Immature natural killer cell (primary cell): Measurements from ENCODE around the gene VWA8. TPM values are rescaled to one million over a fixed set of nuclear protein-coding genes. Genes with fewer than 3 reads are reported as not detected.
A peak's percentile ranks its signal among the peaks of the same experiment; 100 is the strongest.
"Not testable (repeated sequence)": the region's sequence is repeated elsewhere in the genome, so short reads cannot be mapped to it uniquely, and the experiment has no call there.

Source experiments
- DNase-seq, 3 donors: peaks; one replicate each; pipeline ENCODE4 v3.0.0; 2022; ENCODE audit warnings: mixed read lengths in 1 of 3
- H3K27ac Mint-ChIP-seq, 6 donors: one replicate each; pipeline ENCODE4 v1.8.0; 2020; ENCODE audit warnings: mixed read lengths in 6 of 6, mild to moderate bottlenecking in 5 of 6, inconsistent platforms in 4 of 6, moderate library complexity in 3 of 6
- H3K27me3 Mint-ChIP-seq, 3 donors: one replicate each; pipeline ENCODE4 v1.8.0; 2020 to 2021; ENCODE audit warnings: low read depth in 3 of 3, mild to moderate bottlenecking in 3 of 3, mixed read lengths in 3 of 3, moderate library complexity in 3 of 3, inconsistent platforms in 1 of 3
- H3K36me3 Mint-ChIP-seq, 3 donors: one replicate each; pipeline ENCODE4 v1.8.0; 2020; ENCODE audit warnings: mixed read lengths in 3 of 3, inconsistent platforms in 2 of 3, mild to moderate bottlenecking in 2 of 3
- H3K4me1 Mint-ChIP-seq, 2 donors: one replicate each; pipeline ENCODE4 v1.8.0; 2020; ENCODE audit warnings: inconsistent platforms in 2 of 2, mild to moderate bottlenecking in 2 of 2, mixed read lengths in 2 of 2, moderate library complexity in 1 of 2
- H3K4me3 Mint-ChIP-seq, 5 donors: one replicate each; pipeline ENCODE4 v1.8.0; 2020; ENCODE audit warnings: mild to moderate bottlenecking in 5 of 5, mixed read lengths in 5 of 5, inconsistent platforms in 3 of 5, moderate library complexity in 3 of 5
- H3K9me3 Mint-ChIP-seq, 6 donors: one replicate each; pipeline ENCODE4 v1.8.0; 2020; ENCODE audit warnings: mild to moderate bottlenecking in 6 of 6, mixed read lengths in 6 of 6, inconsistent platforms in 4 of 6, moderate library complexity in 3 of 6
- polyA plus RNA-seq, 3 donors: library from polyadenylated mRNA; unstranded; fragments of 300-500 nt; fragmentation: Illumina TruSeq; gene quantifications; one replicate each; pipeline ENCODE4 v1.2.3, GENCODE V29; 2021

VWA8 gene
- polyA plus RNA-seq, 3 donors from 2014 or later, result 3.0 to 4.9 (median 3.2) TPM

DNA sequence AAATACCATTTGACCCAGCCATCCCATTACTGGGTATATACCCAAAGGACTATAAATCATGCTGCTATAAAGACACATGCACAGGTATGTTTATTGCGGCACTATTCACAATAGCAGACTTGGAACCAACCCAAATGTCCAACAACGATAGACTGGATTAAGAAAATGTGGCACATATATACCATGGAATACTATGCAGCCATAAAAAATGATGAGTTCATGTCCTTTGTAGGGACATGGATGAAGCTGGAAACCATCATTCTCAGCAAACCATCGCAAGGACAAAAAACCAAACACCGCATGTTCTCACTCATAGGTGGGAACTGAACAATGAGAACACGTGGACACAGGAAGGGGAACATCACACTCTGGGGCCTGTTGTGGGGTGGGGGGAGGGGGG is 323.9 kb downstream of the VWA8 start:
- H3K4me3 Mint-ChIP-seq, H3K4me1 Mint-ChIP-seq, H3K27me3 Mint-ChIP-seq, H3K36me3 Mint-ChIP-seq, H3K27ac Mint-ChIP-seq, DNase-seq, H3K9me3 Mint-ChIP-seq: not testable (repeated sequence)

GRCh38 chr13:41636590-41636989 is 324.3 kb downstream of the VWA8 start:
- H3K9me3 Mint-ChIP-seq, H3K27me3 Mint-ChIP-seq, H3K4me1 Mint-ChIP-seq, H3K36me3 Mint-ChIP-seq, H3K4me3 Mint-ChIP-seq, H3K27ac Mint-ChIP-seq, DNase-seq: not testable (repeated sequence)

- Mint-ChIP-seq H3K36me3 (peaks cover 7 to 8% (median 8%) of the 10 kb centered on the region in 3 donors), H3K4me1 (no peaks in the 10 kb centered on the region), H3K9me3 (peaks cover 0 to 1% (median 0%) of the 10 kb centered on the region in 6 donors), H3K4me3 (no peak overlapping the region), H3K27ac (no peak overlapping the region), H3K27me3 (no peaks in the 10 kb centered on the region)
- no peak for DNase-seq
These were observed 326.5 kb downstream of the VWA8 start for GRCh38 chr13:41634407-41634806.

DNA sequence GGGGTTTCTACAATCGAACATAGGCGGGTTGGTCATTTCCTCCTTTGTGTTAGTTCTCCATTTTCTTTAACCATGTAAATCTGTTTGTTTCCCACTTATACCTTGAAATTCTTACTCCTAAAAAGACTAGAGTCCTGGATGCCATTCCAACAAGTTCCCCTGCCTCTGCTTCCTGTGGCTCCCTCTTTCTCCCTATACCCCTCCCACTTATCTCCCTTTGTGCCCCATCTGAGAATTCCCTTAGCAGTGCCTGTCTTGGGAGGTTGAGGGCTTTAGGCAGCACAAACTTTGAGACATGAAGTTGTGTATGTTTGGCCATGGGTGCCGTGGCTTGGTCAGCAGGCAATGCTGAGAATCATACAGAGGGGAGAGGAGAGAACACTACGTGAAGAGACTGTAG is 327.1 kb downstream of the VWA8 start:
- no peak for DNase-seq
- Mint-ChIP-seq H3K27ac (peak overlapping the region in 1 of 6 donors; percentile 0), H3K9me3 (peaks cover 0 to 1% (median 0%) of the 10 kb centered on the region in 6 donors), H3K4me1 (no peaks in the 10 kb centered on the region), H3K36me3 (peaks cover 3 to 7% (median 7%) of the 10 kb centered on the region in 3 donors), H3K4me3 (no peak overlapping the region), H3K27me3 (no peaks in the 10 kb centered on the region)

- H3K9me3 Mint-ChIP-seq, result no peaks in the 10 kb centered on the region
- H3K4me3 Mint-ChIP-seq, result no peak overlapping the region
- no peaks in the 10 kb centered on the region for H3K36me3 Mint-ChIP-seq
- no peaks in the 10 kb centered on the region for H3K4me1 Mint-ChIP-seq
- DNase-seq, result no peak
- H3K27ac Mint-ChIP-seq, result no peak overlapping the region
- H3K27me3 Mint-ChIP-seq, result no peaks in the 10 kb centered on the region
These were observed 329.5 kb downstream of the VWA8 start for GRCh38 chr13:41631296-41631965.

DNA sequence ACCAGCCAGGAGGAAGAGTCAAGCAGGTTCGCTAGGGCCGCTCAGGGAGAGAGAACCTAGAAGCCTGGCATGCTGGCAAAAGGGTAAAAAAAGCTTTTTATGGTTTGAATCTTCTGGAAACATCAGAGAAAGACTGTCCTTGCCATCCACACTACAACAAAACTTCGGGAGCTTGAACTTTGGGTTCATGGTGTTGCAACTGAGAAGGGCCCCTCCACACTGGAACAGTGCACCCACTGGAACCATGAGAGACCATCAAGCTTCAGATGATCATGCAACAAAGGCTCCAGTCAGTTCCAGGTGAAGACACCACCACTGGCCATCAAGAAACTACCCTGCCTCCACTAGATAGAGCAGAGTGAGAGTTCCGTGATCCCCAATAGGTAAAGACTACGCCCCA is 333.5 kb downstream of the VWA8 start:
- H3K27ac Mint-ChIP-seq, result no peak overlapping the region
- H3K9me3 Mint-ChIP-seq, result peaks cover 0 to 3% (median 0%) of the 10 kb centered on the region in 6 donors
- no peaks in the 10 kb centered on the region for H3K4me1 Mint-ChIP-seq
- no peak for DNase-seq
- no peak overlapping the region for H3K4me3 Mint-ChIP-seq
- peaks cover 5 to 7% (median 7%) of the 10 kb centered on the region in 3 donors for H3K36me3 Mint-ChIP-seq
- H3K27me3 Mint-ChIP-seq, result peaks cover 0 to 2% (median 0%) of the 10 kb centered on the region in 3 donors

DNA sequence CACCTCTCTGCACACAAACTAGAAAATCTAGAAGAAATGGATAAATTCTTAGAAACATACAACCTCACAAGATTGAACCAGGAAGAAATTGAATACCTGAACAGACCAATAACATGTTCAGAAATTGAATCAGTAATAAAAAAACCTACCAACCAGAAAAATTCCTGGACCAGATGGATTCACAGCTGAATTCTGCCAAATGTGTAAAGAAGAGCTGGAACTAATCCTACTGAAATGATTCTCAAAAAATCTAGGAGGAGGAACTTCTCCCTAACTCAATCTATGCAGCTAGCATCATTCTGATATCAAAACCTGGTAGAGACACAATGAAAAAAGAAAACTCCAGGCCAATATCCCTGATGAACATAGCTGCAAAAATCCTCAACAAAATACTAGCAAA is 336.9 kb downstream of the VWA8 start:
- DNase-seq, result no peak
- Mint-ChIP-seq H3K36me3 (peaks cover 9 to 20% (median 10%) of the 10 kb centered on the region in 3 donors), H3K27ac (no peak overlapping the region)

DNA sequence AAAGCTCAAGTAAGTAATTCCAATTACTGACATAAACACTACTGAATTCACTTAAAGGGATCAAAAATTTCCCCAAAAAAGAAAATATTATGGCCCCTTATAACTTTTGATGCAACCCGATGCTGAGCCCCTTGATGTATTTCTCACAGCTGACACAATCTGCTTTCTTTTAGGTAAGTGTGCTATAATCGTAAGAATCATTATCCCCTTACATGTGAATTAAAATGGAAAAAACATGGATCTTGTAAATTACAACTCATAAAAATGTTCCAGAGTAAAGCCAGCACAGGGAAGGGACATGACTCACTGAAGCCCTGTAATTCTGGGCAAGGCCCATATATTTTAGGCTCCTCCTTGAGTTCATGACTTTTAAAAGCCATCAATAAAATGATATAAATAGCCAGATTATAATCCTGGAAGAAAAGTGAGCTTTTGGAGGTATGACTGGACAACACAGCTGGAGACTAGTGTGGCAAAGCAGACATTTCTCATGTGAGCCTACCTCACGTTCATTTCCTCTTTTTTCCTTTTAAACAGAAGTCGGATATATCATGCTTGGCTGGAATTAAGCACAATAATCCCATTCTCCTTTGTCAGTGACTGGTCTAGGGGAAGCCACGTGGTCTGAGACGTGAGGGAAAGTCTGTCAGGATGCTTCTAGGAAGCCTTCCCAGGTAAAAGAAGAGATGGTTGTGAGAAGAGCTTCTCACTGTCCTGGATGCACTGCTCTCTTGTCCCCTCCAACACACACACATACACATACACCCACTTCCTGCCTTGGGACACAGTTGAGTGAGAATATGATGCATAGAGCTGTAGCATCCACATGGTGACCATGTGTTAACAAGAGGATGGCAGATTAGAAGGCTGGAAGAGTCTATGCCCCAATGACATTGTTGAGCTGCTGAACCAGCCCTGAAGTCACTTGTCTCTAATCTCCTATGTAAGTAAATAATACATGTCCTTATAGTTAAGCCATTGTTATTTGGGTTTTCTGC is 338.2 kb downstream of the VWA8 start:
- no peak overlapping the region for H3K4me3 Mint-ChIP-seq
- H3K4me1 Mint-ChIP-seq, result no peaks in the 10 kb centered on the region
- H3K27ac Mint-ChIP-seq, result no peak overlapping the region
- no peak for DNase-seq
- peaks cover 0 to 3% (median 0%) of the 10 kb centered on the region in 6 donors for H3K9me3 Mint-ChIP-seq
- peaks cover 0 to 2% (median 0%) of the 10 kb centered on the region in 3 donors for H3K27me3 Mint-ChIP-seq
- H3K36me3 Mint-ChIP-seq, result peaks cover 9 to 20% (median 11%) of the 10 kb centered on the region in 3 donors

More for the DNA sequence above, 336.9 kb downstream of the VWA8 start:
- peaks cover 0 to 2% (median 0%) of the 10 kb centered on the region in 3 donors for H3K27me3 Mint-ChIP-seq
- H3K4me1 Mint-ChIP-seq, result no peaks in the 10 kb centered on the region
- peaks cover 0 to 3% (median 0%) of the 10 kb centered on the region in 6 donors for H3K9me3 Mint-ChIP-seq
- no peak overlapping the region for H3K4me3 Mint-ChIP-seq

DNA sequence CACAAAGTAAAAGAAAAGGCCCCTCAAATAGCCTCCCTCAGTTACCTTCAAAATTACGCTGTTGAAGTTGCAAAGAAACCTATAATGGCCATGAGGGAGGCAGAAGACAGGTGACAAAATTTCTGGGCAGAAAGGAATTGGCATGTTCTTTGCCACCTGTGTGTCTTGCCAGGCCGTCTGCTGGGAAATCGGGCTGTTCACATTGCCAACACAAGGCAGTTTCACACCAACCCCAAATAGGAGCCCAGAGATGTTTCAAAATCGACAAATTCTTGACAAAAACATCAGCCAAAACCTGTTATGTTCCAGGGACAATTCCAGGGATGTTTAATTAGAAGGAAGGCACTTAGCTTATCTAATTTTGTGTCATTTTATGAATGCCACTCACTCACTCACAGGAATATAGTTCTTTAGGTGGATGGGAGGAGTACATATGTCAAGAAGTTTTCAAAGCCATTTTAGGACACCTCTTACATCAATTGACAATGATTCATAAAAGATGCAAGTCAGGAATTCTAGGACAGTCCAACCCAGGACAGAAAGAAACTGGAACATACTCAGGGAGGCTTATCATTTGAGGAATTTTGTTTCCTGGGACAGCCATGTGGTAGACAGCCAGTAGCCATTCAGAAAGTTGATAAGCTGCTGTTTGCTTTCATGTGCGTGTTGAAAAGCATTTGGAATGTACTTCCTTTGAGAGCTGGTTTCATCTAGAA is 339.0 kb downstream of the VWA8 start:
- H3K27me3 Mint-ChIP-seq, result peaks cover 0 to 2% (median 0%) of the 10 kb centered on the region in 3 donors
- no peak overlapping the region for H3K4me3 Mint-ChIP-seq
- no peak for DNase-seq
- H3K27ac Mint-ChIP-seq, result no peak overlapping the region
- H3K36me3 Mint-ChIP-seq, result peaks cover 9 to 20% (median 14%) of the 10 kb centered on the region in 3 donors
- no peaks in the 10 kb centered on the region for H3K4me1 Mint-ChIP-seq
- peaks cover 0 to 3% (median 0%) of the 10 kb centered on the region in 6 donors for H3K9me3 Mint-ChIP-seq

DNA sequence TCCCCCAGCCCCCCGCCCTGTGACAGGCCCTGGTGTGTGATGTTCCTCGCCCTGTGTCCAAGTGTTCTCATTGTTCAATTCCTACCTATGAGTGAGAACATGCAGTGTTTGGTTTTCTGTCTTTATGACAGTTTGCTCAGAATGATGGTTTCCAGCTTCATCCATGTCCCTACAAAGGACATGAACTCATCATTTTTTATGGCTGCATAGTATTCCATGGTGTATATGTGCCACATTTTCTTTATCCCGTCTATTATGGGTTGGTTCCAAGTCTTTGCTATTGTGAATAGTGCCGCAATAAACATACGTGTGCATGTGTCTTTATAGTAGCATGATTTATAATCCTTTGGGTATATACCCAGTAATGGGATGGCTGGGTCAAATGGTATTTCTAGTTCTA is 343.3 kb downstream of the VWA8 start:
- H3K27me3 Mint-ChIP-seq, DNase-seq, H3K27ac Mint-ChIP-seq, H3K4me1 Mint-ChIP-seq, H3K4me3 Mint-ChIP-seq, H3K9me3 Mint-ChIP-seq: not testable (repeated sequence)
- peaks cover 13 to 27% (median 20%) of the 10 kb centered on the region in 3 donors for H3K36me3 Mint-ChIP-seq

- Mint-ChIP-seq H3K4me1 (no peaks in the 10 kb centered on the region), H3K9me3 (no peaks in the 10 kb centered on the region), H3K36me3 (peaks cover 11 to 29% (median 18%) of the 10 kb centered on the region in 3 donors), H3K27ac (no peak overlapping the region), H3K4me3 (no peak overlapping the region), H3K27me3 (no peaks in the 10 kb centered on the region)
- DNase-seq, result no peak
These were observed 344.8 kb downstream of the VWA8 start for GRCh38 chr13:41616151-41616550.

DNA sequence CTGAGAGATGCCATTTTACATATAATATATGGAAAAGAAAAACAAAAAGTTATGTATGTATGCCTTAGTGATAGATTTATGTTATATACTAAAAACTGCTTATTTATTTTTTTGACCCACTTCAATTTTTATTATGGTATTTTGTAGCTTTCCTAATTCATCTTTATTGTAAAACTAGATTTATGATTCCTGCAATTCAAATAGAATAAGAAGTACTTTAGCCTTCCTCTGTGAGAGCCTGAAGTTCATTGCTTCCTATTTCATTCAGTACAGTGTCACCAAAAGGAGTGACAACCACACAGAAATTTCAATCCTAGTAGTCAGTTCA is 345.4 kb downstream of the VWA8 start:
- Mint-ChIP-seq H3K27me3 (no peaks in the 10 kb centered on the region), H3K4me1 (no peaks in the 10 kb centered on the region), H3K4me3 (no peak overlapping the region), H3K27ac (peak overlapping the region in 1 of 6 donors; percentile 7), H3K36me3 (peaks cover 18 to 36% (median 24%) of the 10 kb centered on the region in 3 donors), H3K9me3 (no peaks in the 10 kb centered on the region)
- DNase-seq, result no peak

- H3K27ac Mint-ChIP-seq, result no peak overlapping the region
- no peaks in the 10 kb centered on the region for H3K27me3 Mint-ChIP-seq
- H3K9me3 Mint-ChIP-seq, result no peaks in the 10 kb centered on the region
- DNase-seq, result no peak
- H3K36me3 Mint-ChIP-seq, result peaks cover 20 to 36% (median 29%) of the 10 kb centered on the region in 3 donors
- no peak overlapping the region for H3K4me3 Mint-ChIP-seq
- no peaks in the 10 kb centered on the region for H3K4me1 Mint-ChIP-seq
These were observed 346.0 kb downstream of the VWA8 start for GRCh38 chr13:41614671-41615527.
